Endometrium (tissue), 2 donors: ENCODE results near the gene JMJD6.
"Not testable (repeated sequence)": the region's sequence is repeated elsewhere in the genome, so short reads cannot be mapped to it uniquely, and the experiment has no call there.

Experiments used
- FAIRE-seq: peaks from 2 replicates; lab custom pipeline; 2012; peaks lifted over from hg19 to GRCh38; lab: Jason Lieb, UNC
- donor health status: control.
- donor health status: control.

JMJD6 gene

GRCh38 chr17:76726231-76726775 is at the start of gene JMJD6:
JMJD6 (minus strand) TSS chr17:76726606; CDS start chr17:76726475, 131 bp downstream.
- no peak for FAIRE-seq

- no peak for FAIRE-seq
Measured at GRCh38 chr17:76775021-76775600, 48.7 kb upstream of the JMJD6 start.

- no peak for FAIRE-seq
Measured at GRCh38 chr17:76772842-76773525, 46.6 kb upstream of the JMJD6 start.

GRCh38 chr17:76758570-76758969 is 32.2 kb upstream of the JMJD6 start:
- FAIRE-seq, result no peak

- FAIRE-seq, result no peak
Measured at GRCh38 chr17:76757256-76757655, 30.9 kb upstream of the JMJD6 start.

- no peak for FAIRE-seq
Measured at GRCh38 chr17:76755285-76755684, 28.9 kb upstream of the JMJD6 start.

GRCh38 chr17:76753061-76753961 is 26.9 kb upstream of the JMJD6 start:
- no peak for FAIRE-seq

- no peak for FAIRE-seq
Measured at GRCh38 chr17:76752006-76752405, 25.6 kb upstream of the JMJD6 start.

- FAIRE-seq, result no peak
Measured at GRCh38 chr17:76751416-76751993, 25.1 kb upstream of the JMJD6 start.

- no peak for FAIRE-seq
Measured at GRCh38 chr17:76748657-76749056, 22.3 kb upstream of the JMJD6 start.

- no peak for FAIRE-seq
Measured at GRCh38 chr17:76747716-76748363, 21.4 kb upstream of the JMJD6 start.

GRCh38 chr17:76745785-76746184 is 19.4 kb upstream of the JMJD6 start:
- not testable (repeated sequence) for FAIRE-seq

- no peak for FAIRE-seq
Measured at GRCh38 chr17:76744747-76745146, 18.3 kb upstream of the JMJD6 start.

- no peak for FAIRE-seq
Measured at GRCh38 chr17:76742958-76743357, 16.6 kb upstream of the JMJD6 start.

GRCh38 chr17:76740329-76741118 is 14.1 kb upstream of the JMJD6 start:
- no peak for FAIRE-seq

- not testable (repeated sequence) for FAIRE-seq
Measured at GRCh38 chr17:76739568-76740115, 13.2 kb upstream of the JMJD6 start.

GRCh38 chr17:76738468-76738850 is 12.1 kb upstream of the JMJD6 start:
- FAIRE-seq, result no peak

- no peak for FAIRE-seq
Measured at GRCh38 chr17:76737676-76738467, 11.5 kb upstream of the JMJD6 start, which contains the start of gene MFSD11. MFSD11 (plus strand) TSS chr17:76738119; CDS start chr17:76738353, 234 bp downstream.

- FAIRE-seq, result peak; percentile 90
Measured at GRCh38 chr17:76737082-76737675, 10.8 kb upstream of the JMJD6 start, which contains the start of gene SRSF2. SRSF2 (minus strand) TSS chr17:76737331; CDS start chr17:76737160, 171 bp downstream.
